ENCODE data around the gene WDR47. TPM values are rescaled to one million over a fixed set of nuclear protein-coding genes. Genes with fewer than 3 reads are reported as not detected.

WDR47 gene
- total and polyA plus RNA-seq, 7 donors = 3.7 to 34.3 (median 16.0) TPM

DNA sequence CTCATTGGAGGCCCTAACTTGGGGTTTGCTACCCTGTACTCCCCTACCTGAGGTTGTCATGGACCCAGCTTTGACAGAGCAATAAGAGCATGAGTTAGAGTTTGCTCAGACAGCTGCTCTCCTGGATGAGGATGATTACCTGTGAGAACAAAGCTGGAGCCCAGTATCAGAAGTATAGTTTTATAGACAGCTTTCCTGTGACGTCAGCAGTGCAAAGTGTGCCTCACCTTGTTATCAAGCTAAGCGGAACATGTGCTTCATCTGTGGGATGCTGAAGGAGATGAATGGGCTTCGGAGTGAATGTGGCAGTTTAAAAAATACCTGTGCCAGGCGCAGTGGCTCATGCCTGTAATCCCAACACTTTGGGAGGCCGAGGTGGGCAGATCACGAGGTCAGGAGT is 5.4 kb upstream of the WDR47 start:
- H3K36me3 ChIP-seq = no peaks in the 10 kb centered on the region
- no peak overlapping the region for H3K27ac ChIP-seq
- H3K4me3 ChIP-seq = no peak overlapping the region
- intact Hi-C loops (cut with DNase I) = no loop called here
- H3K27me3 ChIP-seq = no peaks in the 10 kb centered on the region
- TF ChIP-seq POLR2AphosphoS5 (IDR thresholded peaks at IDR 0.05) = no peak
- no peak for TF ChIP-seq EP300 (IDR thresholded peaks at IDR 0.05)
- TF ChIP-seq, protein P1, sequence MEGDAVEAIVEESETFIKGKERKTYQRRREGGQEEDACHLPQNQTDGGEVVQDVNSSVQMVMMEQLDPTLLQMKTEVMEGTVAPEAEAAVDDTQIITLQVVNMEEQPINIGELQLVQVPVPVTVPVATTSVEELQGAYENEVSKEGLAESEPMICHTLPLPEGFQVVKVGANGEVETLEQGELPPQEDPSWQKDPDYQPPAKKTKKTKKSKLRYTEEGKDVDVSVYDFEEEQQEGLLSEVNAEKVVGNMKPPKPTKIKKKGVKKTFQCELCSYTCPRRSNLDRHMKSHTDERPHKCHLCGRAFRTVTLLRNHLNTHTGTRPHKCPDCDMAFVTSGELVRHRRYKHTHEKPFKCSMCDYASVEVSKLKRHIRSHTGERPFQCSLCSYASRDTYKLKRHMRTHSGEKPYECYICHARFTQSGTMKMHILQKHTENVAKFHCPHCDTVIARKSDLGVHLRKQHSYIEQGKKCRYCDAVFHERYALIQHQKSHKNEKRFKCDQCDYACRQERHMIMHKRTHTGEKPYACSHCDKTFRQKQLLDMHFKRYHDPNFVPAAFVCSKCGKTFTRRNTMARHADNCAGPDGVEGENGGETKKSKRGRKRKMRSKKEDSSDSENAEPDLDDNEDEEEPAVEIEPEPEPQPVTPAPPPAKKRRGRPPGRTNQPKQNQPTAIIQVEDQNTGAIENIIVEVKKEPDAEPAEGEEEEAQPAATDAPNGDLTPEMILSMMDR (IDR thresholded peaks at IDR 0.05) = no peak
- TF ChIP-seq POLR2A (IDR thresholded peaks at IDR 0.05) = no peak
- 60 to 80% methylated on average over 6 of the region's 6 CpGs for WGBS, 2 donors
- no peaks in the 10 kb centered on the region for H3K9me3 ChIP-seq
- peaks cover 0 to 5% (median 1%) of the 10 kb centered on the region in 4 donors for H3K4me1 ChIP-seq
- DNase-seq = no peak

DNA sequence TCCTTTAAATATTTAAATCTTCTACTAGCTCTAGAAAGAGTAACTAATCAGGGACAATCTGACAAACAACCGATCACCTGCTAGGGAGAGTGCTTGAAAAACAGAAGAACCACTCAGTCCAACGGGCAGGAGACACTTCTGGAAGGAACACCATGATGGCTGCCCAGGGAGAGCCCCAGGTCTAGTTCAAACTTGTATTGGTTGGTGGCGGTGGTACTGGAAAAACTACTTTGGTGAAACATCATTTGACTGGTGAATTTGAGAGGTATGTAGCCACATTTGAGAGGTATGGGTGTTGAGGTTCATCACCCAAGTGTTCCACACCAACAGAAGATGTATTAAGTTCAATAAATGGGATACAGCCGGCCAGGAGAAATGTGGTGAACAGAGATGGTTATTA is 4.8 kb upstream of the WDR47 start:
- intact Hi-C loops (cut with DNase I) = no loop called here
- DNase-seq = no peak
- WGBS, 2 donors = 80 to 85% methylated on average over 4 of the region's 4 CpGs
- no peaks in the 10 kb centered on the region for H3K9me3 ChIP-seq
- peaks cover 0 to 5% (median 2%) of the 10 kb centered on the region in 4 donors for H3K4me1 ChIP-seq
- no peaks in the 10 kb centered on the region for H3K36me3 ChIP-seq
- H3K27me3 ChIP-seq = no peaks in the 10 kb centered on the region
- TF ChIP-seq, protein P1 (IDR thresholded peaks at IDR 0.05) = no peak
- TF ChIP-seq EP300 (IDR thresholded peaks at IDR 0.05) = no peak
- TF ChIP-seq POLR2AphosphoS5 (IDR thresholded peaks at IDR 0.05) = no peak
- TF ChIP-seq POLR2A (IDR thresholded peaks at IDR 0.05) = no peak
- H3K27ac ChIP-seq = no peak overlapping the region
- no peak overlapping the region for H3K4me3 ChIP-seq

DNA sequence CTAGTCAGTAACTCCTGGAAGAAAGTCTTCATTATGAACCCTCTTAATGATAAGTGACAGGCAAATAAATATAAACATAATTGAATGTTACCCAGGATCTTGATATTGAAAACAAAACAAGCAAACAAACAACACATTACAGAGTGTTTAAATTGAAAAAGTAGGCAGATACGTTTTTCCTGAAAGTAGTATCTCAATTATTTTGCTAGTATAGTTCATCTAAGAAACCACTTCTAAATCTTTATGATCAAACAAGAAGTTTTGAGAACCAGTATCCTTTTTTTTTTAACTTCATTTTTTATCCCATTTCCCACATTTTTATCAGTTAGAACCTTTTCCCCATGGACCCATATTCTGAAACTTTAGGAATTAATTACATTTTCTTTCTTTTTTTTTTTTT is 3.7 kb upstream of the WDR47 start:
- intact Hi-C loops (cut with DNase I) = no loop called here
- Histone ChIP-seq H3K36me3 (no peaks in the 10 kb centered on the region), H3K4me3 (no peak overlapping the region), H3K27ac (no peak overlapping the region), H3K4me1 (peaks cover 0 to 8% (median 4%) of the 10 kb centered on the region in 4 donors), H3K27me3 (no peaks in the 10 kb centered on the region), H3K9me3 (no peaks in the 10 kb centered on the region)
- WGBS, 2 donors = 50 to 69% methylated on average over 1 of the region's 1 CpG
- TF ChIP-seq, protein P1 (IDR thresholded peaks at IDR 0.05) = no peak
- TF ChIP-seq POLR2AphosphoS5 (IDR thresholded peaks at IDR 0.05) = no peak
- TF ChIP-seq EP300 (IDR thresholded peaks at IDR 0.05) = no peak
- no peak for TF ChIP-seq POLR2A (IDR thresholded peaks at IDR 0.05)
- no peak for DNase-seq

DNA sequence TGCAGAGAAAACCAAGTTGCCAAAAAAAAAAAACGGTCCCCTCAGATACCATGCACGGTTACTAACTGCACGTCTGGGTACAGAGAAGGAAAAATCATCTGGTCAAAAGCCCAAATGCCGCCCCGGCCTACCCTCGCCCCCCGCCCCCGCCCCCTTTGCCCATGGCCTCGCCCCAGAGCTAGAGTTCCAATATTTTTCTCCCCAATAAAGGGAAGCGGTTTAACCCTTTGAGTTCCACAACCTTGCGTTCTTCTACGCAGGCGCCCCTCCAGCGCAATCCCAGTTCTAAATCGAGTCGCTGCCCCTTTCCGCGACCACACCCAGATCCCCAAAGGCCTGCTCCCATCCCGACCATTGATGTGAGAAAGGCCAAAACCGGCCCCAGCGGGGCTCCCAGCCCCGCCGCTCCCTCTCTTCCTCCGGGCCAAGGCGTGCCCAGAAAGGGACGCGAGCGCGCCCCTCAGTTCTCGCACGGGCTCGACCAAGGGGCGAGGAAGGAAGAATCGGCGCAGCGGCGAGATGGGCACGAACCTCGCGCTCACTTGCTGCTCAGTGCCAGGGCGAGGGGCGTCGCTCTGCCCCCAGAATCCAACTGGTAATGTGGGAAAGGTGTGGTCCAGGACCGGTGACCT is 797 bp downstream of the WDR47 start:
- H3K4me1 ChIP-seq = peaks cover 0 to 18% (median 13%) of the 10 kb centered on the region in 4 donors
- TF ChIP-seq EP300 (IDR thresholded peaks at IDR 0.05) (no peak), POLR2AphosphoS5 (IDR thresholded peaks at IDR 0.05) (no peak), POLR2A (IDR thresholded peaks at IDR 0.05) (no peak)
- TF ChIP-seq, protein P1 (IDR thresholded peaks at IDR 0.05) = no peak
- peak overlapping the region; percentile 81 to 100 (median 99) for H3K4me3 ChIP-seq
- 0 to 1% methylated on average over 44 of the region's 44 CpGs for WGBS, 2 donors
- no peaks in the 10 kb centered on the region for H3K36me3 ChIP-seq
- intact Hi-C loops (cut with DNase I) = loop anchor here (2.0 to 5.0 kb wide), 3 partner anchors 32 to 79 kb away; partner anchors contain the start of gene CLCC1
- H3K27me3 ChIP-seq = no peaks in the 10 kb centered on the region
- DNase-seq = no peak
- H3K27ac ChIP-seq = peak overlapping the region; percentile 87 to 93 (median 91)
- no peaks in the 10 kb centered on the region for H3K9me3 ChIP-seq
